Gastroesophageal sphincter (tissue), 4 donors: Measurements from ENCODE around the gene MDH2. TPM values are rescaled to one million over a fixed set of nuclear protein-coding genes. Genes with fewer than 3 reads are reported as not detected.
"Not testable (repeated sequence)": the region's sequence is repeated elsewhere in the genome, so short reads cannot be mapped to it uniquely, and the experiment has no call there.

Source experiments
- ATAC-seq: fragments of 150-250 bp; one replicate; pipeline ENCODE4 v1.9.1; 2016; ENCODE audit warnings: mild to moderate bottlenecking, moderate library complexity
- H3K27ac ChIP-seq, 4 donors: fragments of 200-600 bp; sonication (generic) in 3 of 4; 1 replicate in 3 of 4; 2 replicates in 1 of 4; pipeline ENCODE4 v1.5.1; 2016 to 2019
- H3K27me3 ChIP-seq: fragments of 200-600 bp; sonication (generic); one replicate; pipeline ENCODE4 v1.5.1; 2019
- H3K36me3 ChIP-seq, 2 donors: fragments of 200-600 bp; sonication (generic); one replicate each; pipeline ENCODE4 v1.5.1; 2019; ENCODE audit warnings: control low read depth in 1 of 2
- H3K4me1 ChIP-seq, 3 donors: fragments of 200-600 bp; sonication (generic); 1 replicate in 2 of 3; 2 replicates in 1 of 3; pipeline ENCODE4 v1.5.1; 2016 to 2019; ENCODE audit warnings: control low read depth in 2 of 3
- H3K4me3 ChIP-seq, 2 donors: fragments of 200-600 bp; sonication (generic); one replicate each; pipeline ENCODE4 v1.5.1; 2019; ENCODE audit warnings: mild to moderate bottlenecking in 1 of 2, moderate library complexity in 1 of 2
- H3K9me3 ChIP-seq, 3 donors: fragments of 200-600 bp; sonication (generic); one replicate each; pipeline ENCODE4 v1.5.1; 2017 to 2019; ENCODE audit warnings: control low read depth in 2 of 3
- EP300 ChIP-seq: sonication (generic); formaldehyde crosslinking; IDR thresholded peaks from one replicate; pipeline ENCODE4 v1.6.1; 2017; ENCODE audit warnings: antibody characterized with exemption, mild to moderate bottlenecking
- POLR2A ChIP-seq, 2 donors: fragments of 450-650 bp; IDR thresholded peaks; one replicate each; pipeline ENCODE4 v1.6.1; 2017; ENCODE audit warnings: antibody characterized with exemption in 2 of 2, mild to moderate bottlenecking in 2 of 2, moderate library complexity in 1 of 2
- POLR2AphosphoS5 ChIP-seq: sonication (generic); formaldehyde crosslinking; IDR thresholded peaks from one replicate; pipeline ENCODE4 v1.6.1; 2017; ENCODE audit warnings: antibody characterized with exemption
- whole genome bisulfite sequencing, 2 donors: methylation state at CpG; one replicate each; pipeline ENCODE4 v1.1.5; 2018; ENCODE audit warnings: low coverage in 1 of 2; 5-methylcytosine and 5-hydroxymethylcytosine counted together
- total RNA-seq, 4 donors: library from RNA; depleted of rRNA; stranded (reverse); fragments of >200 nt; gene quantifications; one replicate each; pipeline ENCODE4 v1.1.0, GENCODE V29; 2016
- TF ChIP-seq, protein P1 (sequence below), 4 experiments: fragments of 200-600 bp in 2 of 4; fragments of 450-650 bp in 2 of 4; sonication (generic) in 1 of 4; IDR thresholded peaks; one replicate each; pipeline ENCODE4 v1.5.1; 2017 to 2019; ENCODE audit warnings: antibody characterized with exemption in 4 of 4, mild to moderate bottlenecking in 2 of 4, moderate library complexity in 2 of 4

MDH2 gene
- total RNA-seq, 4 donors from 2014 or later: 62.7 to 120 (median 71.0) TPM

DNA sequence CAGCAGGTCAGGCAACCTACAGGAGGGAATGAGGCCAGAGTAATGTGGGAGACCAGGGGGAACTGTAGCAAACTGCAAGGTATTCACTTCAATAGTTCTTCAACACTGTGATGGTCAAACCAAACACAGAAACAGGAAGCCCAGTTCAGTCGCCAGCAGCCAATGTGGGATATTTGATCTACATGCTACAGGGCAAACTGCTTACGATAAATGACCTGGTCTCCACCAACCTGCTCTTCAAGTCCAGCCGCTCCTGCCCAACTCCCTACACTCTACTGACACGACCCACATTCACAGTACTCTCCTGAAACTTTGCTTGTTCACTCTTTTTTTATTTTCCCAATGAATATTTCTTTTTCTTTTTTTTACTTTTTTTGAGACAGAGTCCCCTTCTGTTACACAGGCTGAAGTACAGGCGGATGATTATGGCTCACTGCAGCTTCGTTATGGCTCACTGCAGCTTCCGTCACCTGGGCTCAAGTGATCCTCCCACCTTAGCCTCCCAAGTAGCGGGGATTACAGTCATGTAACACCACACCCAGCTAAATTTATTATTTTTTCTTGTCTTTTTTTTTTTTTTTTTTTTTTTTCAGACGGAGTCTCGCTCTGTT is 42.1 kb downstream of the MDH2 start:
- Histone ChIP-seq H3K9me3 (no peaks in the 10 kb centered on the region), H3K36me3 (no peaks in the 10 kb centered on the region), H3K4me3 (no peak overlapping the region), H3K27me3 (peaks cover 26% of the 10 kb centered on the region), H3K4me1 (no peaks in the 10 kb centered on the region), H3K27ac (no peak overlapping the region)
- WGBS, 2 donors: 62 to 83% methylated on average over 3 to 10 of the region's 10 CpGs
- TF ChIP-seq POLR2AphosphoS5 (no peak), POLR2A (IDR thresholded peaks at IDR 0.05) (no peak), EP300 (no peak)
- TF ChIP-seq, protein P1, sequence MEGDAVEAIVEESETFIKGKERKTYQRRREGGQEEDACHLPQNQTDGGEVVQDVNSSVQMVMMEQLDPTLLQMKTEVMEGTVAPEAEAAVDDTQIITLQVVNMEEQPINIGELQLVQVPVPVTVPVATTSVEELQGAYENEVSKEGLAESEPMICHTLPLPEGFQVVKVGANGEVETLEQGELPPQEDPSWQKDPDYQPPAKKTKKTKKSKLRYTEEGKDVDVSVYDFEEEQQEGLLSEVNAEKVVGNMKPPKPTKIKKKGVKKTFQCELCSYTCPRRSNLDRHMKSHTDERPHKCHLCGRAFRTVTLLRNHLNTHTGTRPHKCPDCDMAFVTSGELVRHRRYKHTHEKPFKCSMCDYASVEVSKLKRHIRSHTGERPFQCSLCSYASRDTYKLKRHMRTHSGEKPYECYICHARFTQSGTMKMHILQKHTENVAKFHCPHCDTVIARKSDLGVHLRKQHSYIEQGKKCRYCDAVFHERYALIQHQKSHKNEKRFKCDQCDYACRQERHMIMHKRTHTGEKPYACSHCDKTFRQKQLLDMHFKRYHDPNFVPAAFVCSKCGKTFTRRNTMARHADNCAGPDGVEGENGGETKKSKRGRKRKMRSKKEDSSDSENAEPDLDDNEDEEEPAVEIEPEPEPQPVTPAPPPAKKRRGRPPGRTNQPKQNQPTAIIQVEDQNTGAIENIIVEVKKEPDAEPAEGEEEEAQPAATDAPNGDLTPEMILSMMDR (IDR thresholded peaks at IDR 0.05): no peak
- ATAC-seq: no peak

DNA sequence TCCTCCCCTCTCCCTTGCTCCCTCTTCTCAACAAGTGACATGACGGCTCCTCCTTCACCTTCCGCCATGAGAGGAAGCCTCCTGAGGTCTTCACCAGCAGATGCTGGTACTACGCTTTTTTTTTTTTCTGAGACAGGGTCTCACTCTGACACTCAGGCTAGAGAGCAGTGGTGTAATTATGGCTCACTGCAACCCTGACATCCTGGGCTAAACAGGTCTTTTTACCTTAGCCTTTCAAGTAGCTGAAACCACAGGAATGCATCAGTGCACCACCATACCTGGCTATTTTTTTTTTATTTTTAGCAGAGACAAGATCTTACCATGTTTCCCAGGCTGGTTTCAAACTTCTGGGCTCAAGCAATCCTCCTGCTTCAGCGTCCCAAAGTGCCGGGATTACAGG is 43.6 kb downstream of the MDH2 start:
- ATAC-seq: no peak
- Histone ChIP-seq H3K9me3 (no peaks in the 10 kb centered on the region), H3K27ac (no peak overlapping the region), H3K4me3 (no peak overlapping the region), H3K27me3 (peaks cover 30% of the 10 kb centered on the region), H3K4me1 (no peaks in the 10 kb centered on the region), H3K36me3 (no peaks in the 10 kb centered on the region)
- WGBS, 2 donors: 79 to 83% methylated on average over 2 to 5 of the region's 5 CpGs
- no peak for TF ChIP-seq POLR2AphosphoS5
- no peak for TF ChIP-seq POLR2A (IDR thresholded peaks at IDR 0.05)

DNA sequence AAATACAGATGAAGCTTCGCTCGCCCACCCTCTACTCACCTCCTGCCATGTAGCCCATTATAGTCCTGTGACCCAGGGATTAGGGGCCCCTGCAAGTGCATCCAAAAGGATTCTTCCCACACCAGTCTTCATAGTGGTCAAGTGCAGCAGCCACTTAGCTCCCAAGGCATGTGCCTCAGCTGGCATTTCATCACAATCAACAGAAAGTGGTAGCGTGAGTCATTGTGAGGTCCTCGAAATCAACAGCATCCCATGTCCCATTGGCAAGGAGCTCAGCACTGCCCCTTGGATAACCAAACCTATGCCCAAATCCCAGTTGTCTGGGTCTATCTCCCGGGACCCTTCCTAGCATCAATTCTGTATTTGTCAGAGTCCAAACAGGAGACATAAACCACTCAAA is 45.6 kb downstream of the MDH2 start:
- not testable (repeated sequence) for H3K36me3 ChIP-seq, H3K4me1 ChIP-seq, H3K9me3 ChIP-seq, H3K4me3 ChIP-seq, ATAC-seq, H3K27ac ChIP-seq
- WGBS, 2 donors: 80 to 90% methylated on average over 2 of the region's 5 CpGs
- peaks cover 30% of the 10 kb centered on the region for H3K27me3 ChIP-seq

DNA sequence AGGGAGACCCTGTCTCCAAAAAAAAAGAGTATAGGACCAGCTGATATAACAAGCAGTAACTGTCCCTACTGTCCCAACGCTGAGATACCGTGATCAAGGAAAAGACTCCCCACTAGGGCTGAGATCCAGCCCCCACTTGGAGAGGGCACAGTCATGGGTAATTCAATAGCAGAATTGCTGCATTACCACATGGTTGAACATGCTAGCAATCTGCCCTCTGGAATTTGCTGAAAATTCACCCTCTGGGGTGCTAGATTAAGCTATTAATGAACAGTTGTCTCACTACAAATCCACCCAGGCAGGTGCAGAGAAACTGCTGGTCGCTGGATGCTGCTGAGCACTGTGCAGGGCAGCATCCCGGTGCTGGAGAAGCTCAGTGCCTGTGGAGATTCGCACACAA is 46.4 kb downstream of the MDH2 start:
- not testable (repeated sequence) for ATAC-seq, H3K36me3 ChIP-seq, H3K9me3 ChIP-seq, H3K27ac ChIP-seq, H3K4me3 ChIP-seq, H3K4me1 ChIP-seq
- H3K27me3 ChIP-seq: peaks cover 30% of the 10 kb centered on the region
- 84 to 100% methylated on average over 1 to 4 of the region's 5 CpGs for WGBS, 2 donors

DNA sequence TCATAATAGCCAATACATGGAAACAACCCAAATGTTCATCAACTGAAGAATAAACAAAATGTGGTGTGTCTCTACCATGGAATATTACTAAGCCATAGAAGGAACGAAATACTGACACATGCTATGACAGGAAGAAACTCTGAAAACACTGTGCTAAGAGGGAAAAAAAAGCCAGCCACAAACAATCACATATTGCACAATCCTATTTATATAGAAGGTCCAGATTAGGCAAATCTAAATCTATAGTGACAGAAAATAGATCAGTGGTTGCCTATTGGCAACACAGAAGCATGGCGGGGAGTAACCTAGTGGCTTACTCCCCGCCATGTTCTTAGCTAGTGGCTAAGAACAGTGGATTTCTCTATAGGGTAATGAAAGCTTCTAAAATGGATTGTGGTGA is 48.0 kb downstream of the MDH2 start:
- H3K36me3 ChIP-seq: no peaks in the 10 kb centered on the region

DNA sequence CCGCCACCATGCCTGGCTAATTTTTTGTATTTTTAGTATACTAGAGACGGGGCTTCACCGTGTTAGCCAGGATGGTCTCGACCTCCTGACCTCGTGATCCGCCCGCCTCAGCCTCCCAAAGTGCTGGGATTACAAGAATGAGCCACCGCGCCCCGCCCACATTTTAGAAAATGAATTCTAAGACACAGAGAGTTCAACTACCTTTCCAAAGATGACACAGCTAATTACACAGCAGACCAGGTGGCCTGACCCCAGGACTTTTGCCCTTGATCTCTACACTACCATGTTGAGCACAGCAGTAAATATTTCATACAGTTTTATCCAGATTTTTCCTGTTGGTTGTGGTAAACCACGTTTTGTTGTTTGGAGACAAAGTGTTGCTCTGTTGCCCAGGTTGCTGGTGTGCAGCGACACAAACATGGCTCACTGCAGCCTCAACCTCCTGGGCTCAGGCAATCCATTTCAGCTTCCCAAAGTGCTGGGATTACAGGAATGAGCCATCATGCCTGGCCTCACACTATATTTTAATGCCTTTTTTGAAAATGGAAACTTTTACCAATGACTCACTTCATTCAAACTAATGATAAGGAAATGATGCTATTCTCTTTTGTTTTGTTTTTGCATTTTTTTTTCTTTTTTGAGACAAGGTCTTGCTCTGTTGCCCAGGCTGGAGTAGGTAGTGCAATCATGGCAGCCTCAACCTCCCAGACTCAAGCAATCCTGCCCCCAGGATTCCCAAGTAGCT is 54.0 kb downstream of the MDH2 start:
- WGBS, 2 donors: 87 to 90% methylated on average over 3 to 10 of the region's 12 CpGs
- not testable (repeated sequence) for H3K27me3 ChIP-seq, ATAC-seq, H3K36me3 ChIP-seq, H3K9me3 ChIP-seq, H3K4me1 ChIP-seq, H3K4me3 ChIP-seq, H3K27ac ChIP-seq

More for the DNA sequence above, 48.0 kb downstream of the MDH2 start:
- H3K4me1 ChIP-seq: no peaks in the 10 kb centered on the region
- H3K9me3 ChIP-seq: no peaks in the 10 kb centered on the region
- TF ChIP-seq, protein P1 (IDR thresholded peaks at IDR 0.05): no peak
- TF ChIP-seq POLR2AphosphoS5 (no peak), EP300 (no peak), POLR2A (IDR thresholded peaks at IDR 0.05) (no peak)
- peaks cover 24% of the 10 kb centered on the region for H3K27me3 ChIP-seq
- no peak for ATAC-seq
- H3K4me3 ChIP-seq: no peak overlapping the region
- H3K27ac ChIP-seq: no peak overlapping the region
- 76 to 86% methylated on average over 2 to 3 of the region's 3 CpGs for WGBS, 2 donors

DNA sequence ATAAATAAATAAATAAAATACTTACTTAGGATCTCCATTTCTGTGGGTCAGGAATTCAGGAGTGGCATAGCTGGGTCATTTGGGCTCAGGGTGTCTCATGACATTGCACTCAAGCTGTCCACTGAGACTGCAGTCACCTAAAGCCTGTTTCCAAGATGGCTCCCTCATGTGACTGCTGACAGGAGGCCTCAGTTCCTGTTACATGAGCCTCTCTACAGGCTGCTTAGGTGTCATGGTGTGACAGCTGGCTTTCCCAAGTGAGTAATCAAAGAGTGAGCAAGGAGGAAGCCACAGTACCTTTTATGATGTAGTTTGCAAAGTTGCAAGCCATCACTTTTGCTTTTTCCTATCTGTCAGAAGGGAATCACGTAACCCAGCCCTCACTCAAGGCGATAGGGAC is 55.9 kb downstream of the MDH2 start:
- not testable (repeated sequence) for H3K4me1 ChIP-seq, ATAC-seq, H3K36me3 ChIP-seq, H3K27ac ChIP-seq, H3K27me3 ChIP-seq, H3K4me3 ChIP-seq, H3K9me3 ChIP-seq
- WGBS, 2 donors: 83 to 100% methylated on average over 1 to 2 of the region's 2 CpGs

DNA sequence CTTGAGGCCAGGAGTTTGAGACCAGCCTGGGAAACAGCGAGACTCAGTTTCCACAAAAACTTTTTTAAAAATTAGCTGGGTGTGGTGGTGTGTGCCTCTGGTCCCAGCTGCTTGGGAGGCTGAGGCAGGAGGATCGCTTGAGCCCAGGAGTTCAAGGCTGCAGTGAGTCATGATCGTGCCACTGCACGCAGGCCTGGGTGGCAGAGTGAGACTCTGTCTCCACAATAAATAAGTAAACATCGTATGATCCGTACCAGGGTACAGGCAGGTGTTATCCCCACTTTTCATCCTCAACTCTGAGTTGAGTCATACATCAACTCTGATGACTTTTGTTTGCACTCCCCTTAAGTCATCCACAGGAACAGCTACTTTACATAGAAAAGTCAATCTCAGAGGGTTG is 58.2 kb downstream of the MDH2 start:
- not testable (repeated sequence) for H3K4me1 ChIP-seq, ATAC-seq, H3K27ac ChIP-seq, H3K27me3 ChIP-seq, H3K36me3 ChIP-seq, H3K9me3 ChIP-seq, H3K4me3 ChIP-seq
- 70 to 100% methylated on average over 2 of the region's 6 CpGs for WGBS, 2 donors
